ENCODE results near the gene PHC2.

- TF ChIP-seq CTCF (IDR thresholded peaks at IDR 0.05; ENCODE audit: low read length) (no peak), EZH2 (optimal IDR thresholded peaks at IDR 0.05; ENCODE audit: low read depth, low read length) (no peak)
Measured at GRCh38 chr1:33349778-33350610, 80.9 kb downstream of the PHC2 start.
